ENCODE measurements around the gene SLC5A11. TPM values are rescaled to one million over a fixed set of nuclear protein-coding genes. Genes with fewer than 3 reads are reported as not detected.
"Not testable (repeated sequence)": the region's sequence is repeated elsewhere in the genome, so short reads cannot be mapped to it uniquely, and the experiment has no call there.

SLC5A11 gene
- total RNA-seq, 1 donor from 2014 or later: 0.22 TPM

- Mint-ChIP-seq H3K36me3 (no peaks in the 10 kb centered on the region), H3K9me3 (no peaks in the 10 kb centered on the region), H3K4me3 (no peak overlapping the region), H3K4me1 (no peaks in the 10 kb centered on the region), H3K27ac (no peak overlapping the region), H3K27me3 (ENCODE audit: low read depth) (peaks cover 25% of the 10 kb centered on the region)
- DNase-seq (ENCODE audit: low spot score in 2 of 2, unreplicated experiment in 2 of 2): no peak
- no peak for TF ChIP-seq CTCF (IDR thresholded peaks at IDR 0.05; ENCODE audit: unreplicated experiment)
These were observed 41.7 kb downstream of the SLC5A11 start for GRCh38 chr16:24887472-24887871.

GRCh38 chr16:24890746-24891145 is 45.0 kb downstream of the SLC5A11 start:
- H3K4me1 Mint-ChIP-seq: no peaks in the 10 kb centered on the region
- no peak for TF ChIP-seq CTCF (IDR thresholded peaks at IDR 0.05; ENCODE audit: unreplicated experiment)
- H3K27ac Mint-ChIP-seq: no peak overlapping the region
- peaks cover 38% of the 10 kb centered on the region for H3K27me3 Mint-ChIP-seq (ENCODE audit: low read depth)
- DNase-seq (ENCODE audit: low spot score in 2 of 2, unreplicated experiment in 2 of 2): no peak
- H3K36me3 Mint-ChIP-seq: no peaks in the 10 kb centered on the region
- H3K4me3 Mint-ChIP-seq: no peak overlapping the region
- no peaks in the 10 kb centered on the region for H3K9me3 Mint-ChIP-seq

- Mint-ChIP-seq H3K9me3 (peaks cover 6% of the 10 kb centered on the region), H3K27ac (no peak overlapping the region), H3K4me3 (no peak overlapping the region), H3K36me3 (no peaks in the 10 kb centered on the region), H3K4me1 (no peaks in the 10 kb centered on the region), H3K27me3 (ENCODE audit: low read depth) (peaks cover 28% of the 10 kb centered on the region)
- DNase-seq (ENCODE audit: low spot score in 2 of 2, unreplicated experiment in 2 of 2): no peak
- no peak for TF ChIP-seq CTCF (IDR thresholded peaks at IDR 0.05; ENCODE audit: unreplicated experiment)
These were observed 50.7 kb downstream of the SLC5A11 start for GRCh38 chr16:24896439-24896838.

GRCh38 chr16:24897522-24897921 is 51.8 kb downstream of the SLC5A11 start:
- not testable (repeated sequence) for H3K4me1 Mint-ChIP-seq; H3K9me3 Mint-ChIP-seq; H3K4me3 Mint-ChIP-seq; DNase-seq (ENCODE audit: low spot score in 2 of 2, unreplicated experiment in 2 of 2); H3K36me3 Mint-ChIP-seq; H3K27ac Mint-ChIP-seq
- peaks cover 27% of the 10 kb centered on the region for H3K27me3 Mint-ChIP-seq (ENCODE audit: low read depth)

GRCh38 chr16:24900230-24900629 is 54.5 kb downstream of the SLC5A11 start:
- Mint-ChIP-seq H3K4me3 (no peak overlapping the region), H3K4me1 (no peaks in the 10 kb centered on the region), H3K27me3 (ENCODE audit: low read depth) (peaks cover 19% of the 10 kb centered on the region), H3K36me3 (no peaks in the 10 kb centered on the region), H3K9me3 (peaks cover 6% of the 10 kb centered on the region), H3K27ac (no peak overlapping the region)
- TF ChIP-seq CTCF (IDR thresholded peaks at IDR 0.05; ENCODE audit: unreplicated experiment): no peak
- DNase-seq (ENCODE audit: low spot score in 2 of 2, unreplicated experiment in 2 of 2): no peak

- Mint-ChIP-seq H3K4me3 (no peak overlapping the region), H3K27ac (no peak overlapping the region)
- DNase-seq (ENCODE audit: low spot score in 2 of 2, unreplicated experiment in 2 of 2): no peak
These were observed 60.5 kb downstream of the SLC5A11 start for GRCh38 chr16:24906199-24906808.

More at GRCh38 chr16:24906199-24906808, 60.5 kb downstream of the SLC5A11 start:
- Mint-ChIP-seq H3K27me3 (ENCODE audit: low read depth) (peaks cover 8% of the 10 kb centered on the region), H3K36me3 (no peaks in the 10 kb centered on the region), H3K4me1 (no peaks in the 10 kb centered on the region), H3K9me3 (no peaks in the 10 kb centered on the region)
- peak; percentile 66 for TF ChIP-seq CTCF (IDR thresholded peaks at IDR 0.05; ENCODE audit: unreplicated experiment)

All from mesothelial cell of epicardium (in vitro differentiated cells).